HepG2 (cell line): ENCODE data around the gene TCF20. TPM values are rescaled to one million over a fixed set of nuclear protein-coding genes. Genes with fewer than 3 reads are reported as not detected.
A peak's percentile ranks its signal among the peaks of the same experiment; 100 is the strongest.

Experiments used
- BRF2 ChIP-seq: sonication (generic); formaldehyde crosslinking; IDR thresholded peaks from 2 replicates; pipeline ENCODE4 v1.8.1; 2022; ENCODE audit warnings: mild to moderate bottlenecking, missing genetic modification reagents
- HES4 ChIP-seq: sonication (generic); formaldehyde crosslinking; IDR thresholded peaks from 2 replicates; pipeline ENCODE4 v1.9.0; 2021; ENCODE audit warnings: mild to moderate bottlenecking, missing genetic modification reagents, borderline replicate concordance
- MAFG ChIP-seq: sonication (generic); formaldehyde crosslinking; IDR thresholded peaks from 2 replicates; pipeline ENCODE4 v1.5.1; 2020; ENCODE audit warnings: mild to moderate bottlenecking, missing genetic modification reagents
- SMAD9 ChIP-seq: sonication (generic); formaldehyde crosslinking; IDR thresholded peaks from 2 replicates; pipeline ENCODE4 v1.5.1; 2020; ENCODE audit warnings: mild to moderate bottlenecking, missing genetic modification reagents
- ZSCAN9 ChIP-seq: IDR thresholded peaks from 2 replicates; pipeline ENCODE4 v1.6.1; 2016; ENCODE audit warnings: borderline replicate concordance
- polyA plus RNA-seq, 8 experiments: library from polyadenylated mRNA; depleted of rRNA in 3 of 8; stranded (reverse) in 7 of 8; unstranded in 1 of 8; fragments of >200 nt; fragmentation: Illumina TruSeq in 4 of 8; extraction: Trizol in 4 of 8; gene quantifications; 2 replicates each; pipeline versions ENCODE4 v1.2.1 to v1.2.3, GENCODE V29; 2011 to 2016; ENCODE audit warnings: low read depth in 4 of 8, missing spikeins in 1 of 8, mixed read lengths in 1 of 8; ENCODE audit not compliant: insufficient read depth in 1 of 8
- total RNA-seq, 5 experiments: library from RNA; depleted of rRNA; stranded (reverse); fragments of >200 nt; fragmentation: Illumina TruSeq; extraction: Trizol; gene quantifications; 2 replicates each; pipeline ENCODE4 v1.2.3, GENCODE V29; 2016; ENCODE audit warnings: low read depth in 1 of 5
- TF ChIP-seq, protein P1 (sequence below): sonication (generic); formaldehyde crosslinking; IDR thresholded peaks from 2 replicates; pipeline ENCODE4 v1.5.0; 2020; ENCODE audit warnings: mild to moderate bottlenecking, missing genetic modification reagents, borderline replicate concordance

Gene TCF20
- total and polyA plus RNA-seq, 2 of the 13 experiments (the other 11 are each of a cell fraction or from before 2014, with no cell fraction given): 12.8 to 23.7 TPM

DNA sequence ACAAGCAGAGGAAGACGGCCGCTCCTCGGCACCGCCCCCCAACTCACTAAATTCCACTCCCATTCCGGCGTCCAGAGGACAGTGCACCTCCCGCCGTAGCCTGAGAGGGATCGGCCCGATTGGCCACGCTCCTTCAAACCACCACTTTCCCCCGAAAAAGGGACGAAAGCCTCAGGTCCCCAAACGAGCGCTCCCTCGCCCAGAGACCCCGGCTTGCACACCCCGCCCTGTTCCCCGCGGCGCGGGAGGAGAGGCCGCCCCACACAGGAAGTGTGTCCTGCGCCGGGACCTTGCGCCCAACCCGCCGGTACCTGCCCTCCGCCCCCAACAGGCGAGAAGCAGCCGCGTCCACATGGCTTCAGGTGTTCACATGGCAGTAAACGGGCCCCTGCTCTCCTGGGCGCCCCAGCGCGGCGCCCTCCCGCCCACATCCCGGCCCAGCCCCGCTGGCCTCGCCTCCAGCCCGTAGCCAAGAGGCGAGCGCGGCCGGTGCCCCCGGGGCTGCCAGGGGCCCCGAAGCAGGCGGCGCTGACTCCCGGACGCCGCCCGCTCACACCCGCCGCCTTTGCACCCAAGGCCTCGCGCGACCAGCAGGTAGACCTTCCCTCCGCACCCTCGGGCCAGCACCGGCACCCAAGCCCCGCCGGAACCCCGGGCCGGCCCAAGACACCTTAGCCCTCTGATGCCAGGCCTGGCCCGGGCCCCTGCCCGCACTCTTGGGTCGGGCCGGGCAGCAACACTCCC lies 849 bp downstream of the TCF20 start (continued):
- TF ChIP-seq HES4 (CRISPR knock-in tag) (peak; percentile 35; the same call in 1 of the 2 replicates), BRF2 (no peak), SMAD9 (CRISPR knock-in tag) (no peak), ZSCAN9 (no peak; the same call in 1 of the 2 replicates), MAFG (CRISPR knock-in tag) (no peak)
- TF ChIP-seq, protein P1, sequence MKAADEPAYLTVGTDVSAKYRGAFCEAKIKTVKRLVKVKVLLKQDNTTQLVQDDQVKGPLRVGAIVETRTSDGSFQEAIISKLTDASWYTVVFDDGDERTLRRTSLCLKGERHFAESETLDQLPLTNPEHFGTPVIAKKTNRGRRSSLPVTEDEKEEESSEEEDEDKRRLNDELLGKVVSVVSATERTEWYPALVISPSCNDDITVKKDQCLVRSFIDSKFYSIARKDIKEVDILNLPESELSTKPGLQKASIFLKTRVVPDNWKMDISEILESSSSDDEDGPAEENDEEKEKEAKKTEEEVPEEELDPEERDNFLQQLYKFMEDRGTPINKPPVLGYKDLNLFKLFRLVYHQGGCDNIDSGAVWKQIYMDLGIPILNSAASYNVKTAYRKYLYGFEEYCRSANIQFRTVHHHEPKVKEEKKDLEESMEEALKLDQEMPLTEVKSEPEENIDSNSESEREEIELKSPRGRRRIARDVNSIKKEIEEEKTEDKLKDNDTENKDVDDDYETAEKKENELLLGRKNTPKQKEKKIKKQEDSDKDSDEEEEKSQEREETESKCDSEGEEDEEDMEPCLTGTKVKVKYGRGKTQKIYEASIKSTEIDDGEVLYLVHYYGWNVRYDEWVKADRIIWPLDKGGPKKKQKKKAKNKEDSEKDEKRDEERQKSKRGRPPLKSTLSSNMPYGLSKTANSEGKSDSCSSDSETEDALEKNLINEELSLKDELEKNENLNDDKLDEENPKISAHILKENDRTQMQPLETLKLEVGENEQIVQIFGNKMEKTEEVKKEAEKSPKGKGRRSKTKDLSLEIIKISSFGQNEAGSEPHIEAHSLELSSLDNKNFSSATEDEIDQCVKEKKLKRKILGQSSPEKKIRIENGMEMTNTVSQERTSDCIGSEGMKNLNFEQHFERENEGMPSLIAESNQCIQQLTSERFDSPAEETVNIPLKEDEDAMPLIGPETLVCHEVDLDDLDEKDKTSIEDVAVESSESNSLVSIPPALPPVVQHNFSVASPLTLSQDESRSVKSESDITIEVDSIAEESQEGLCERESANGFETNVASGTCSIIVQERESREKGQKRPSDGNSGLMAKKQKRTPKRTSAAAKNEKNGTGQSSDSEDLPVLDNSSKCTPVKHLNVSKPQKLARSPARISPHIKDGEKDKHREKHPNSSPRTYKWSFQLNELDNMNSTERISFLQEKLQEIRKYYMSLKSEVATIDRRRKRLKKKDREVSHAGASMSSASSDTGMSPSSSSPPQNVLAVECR: peak; percentile 93
- TF ChIP-seq, all 625 proteins: peak for 207
